ENCODE results near the gene SLC25A2.
"Not testable (repeated sequence)": the region's sequence is repeated elsewhere in the genome, so short reads cannot be mapped to it uniquely, and the experiment has no call there.

The SLC25A2 gene

GRCh38 chr5:141303756-141304155 lies at the start of gene SLC25A2:
SLC25A2 (minus strand) TSS chr5:141304049; CDS start chr5:141303865, 184 bp downstream.
- no peaks in the 10 kb centered on the region for H3K36me3 ChIP-seq (ENCODE audit: insufficient read depth, low read length)

GRCh38 chr5:141351591-141351990 lies 47.7 kb upstream of the SLC25A2 start:
- Histone ChIP-seq H3K4me3 (ENCODE audit: low read depth, low read length, poor library complexity, severe bottlenecking) (no peak overlapping the region), H4K20me1 (ENCODE audit: insufficient read depth, low read length) (no peaks in the 10 kb centered on the region), H3F3A (ENCODE audit: insufficient read depth, low read length) (no peaks in the 10 kb centered on the region), H3K9ac (ENCODE audit: low read length) (no peak overlapping the region), H3K27me3 (ENCODE audit: insufficient read depth, low read length) (no peaks in the 10 kb centered on the region), H3K9me2 (ENCODE audit: low read depth, low read length) (no peaks in the 10 kb centered on the region), H3K27ac (ENCODE audit: low read depth, low read length, poor library complexity, severe bottlenecking) (no peak overlapping the region), H3K36me3 (ENCODE audit: insufficient read depth, low read length) (peaks cover 23% of the 10 kb centered on the region), H3K4me1 (ENCODE audit: insufficient read depth, low read length, severe bottlenecking) (peaks cover 6% of the 10 kb centered on the region), H3K79me2 (ENCODE audit: insufficient read depth, low read length) (no peaks in the 10 kb centered on the region), H3K4me2 (ENCODE audit: low read length) (no peak overlapping the region), H2AFZ (ENCODE audit: low read length) (no peak overlapping the region), H3K9me3 (ENCODE audit: low read length) (peaks cover 23% of the 10 kb centered on the region)
- TF ChIP-seq CTCF (IDR thresholded peaks at IDR 0.05; ENCODE audit: low read length) (no peak), EZH2 (IDR thresholded peaks at IDR 0.05; ENCODE audit: borderline replicate concordance, low read length) (no peak)

More at GRCh38 chr5:141303756-141304155, at the start of gene SLC25A2:
- Histone ChIP-seq H3K4me1 (ENCODE audit: insufficient read depth, low read length, severe bottlenecking) (no peaks in the 10 kb centered on the region), H3K79me2 (ENCODE audit: insufficient read depth, low read length) (no peaks in the 10 kb centered on the region), H3K9me2 (ENCODE audit: low read depth, low read length) (no peaks in the 10 kb centered on the region), H3K27ac (ENCODE audit: low read depth, low read length, poor library complexity, severe bottlenecking) (no peak within 1 kb of the TSS), H3F3A (ENCODE audit: insufficient read depth, low read length) (no peaks in the 10 kb centered on the region), H3K27me3 (ENCODE audit: insufficient read depth, low read length) (no peaks in the 10 kb centered on the region), H3K4me2 (ENCODE audit: low read length) (no peak within 1 kb of the TSS), H3K4me3 (ENCODE audit: low read depth, low read length, poor library complexity, severe bottlenecking) (no peak within 1 kb of the TSS), H3K9ac (ENCODE audit: low read length) (no peak within 1 kb of the TSS), H4K20me1 (ENCODE audit: insufficient read depth, low read length) (no peaks in the 10 kb centered on the region), H2AFZ (ENCODE audit: low read length) (no peak within 1 kb of the TSS), H3K9me3 (ENCODE audit: low read length) (peaks cover 18% of the 10 kb centered on the region; the same call in 1 of the 2 replicates)
- no peak for TF ChIP-seq CTCF (IDR thresholded peaks at IDR 0.05; ENCODE audit: low read length)
- no peak for TF ChIP-seq EZH2 (IDR thresholded peaks at IDR 0.05; ENCODE audit: borderline replicate concordance, low read length)

- H3K9me3 ChIP-seq (ENCODE audit: low read length) = peaks cover 14% of the 10 kb centered on the region
- no peaks in the 10 kb centered on the region for H3K27me3 ChIP-seq (ENCODE audit: insufficient read depth, low read length)
- TF ChIP-seq CTCF (IDR thresholded peaks at IDR 0.05; ENCODE audit: low read length) (peak; percentile 78), EZH2 (IDR thresholded peaks at IDR 0.05; ENCODE audit: borderline replicate concordance, low read length) (no peak)
- H3K36me3 ChIP-seq (ENCODE audit: insufficient read depth, low read length) = peaks cover 16% of the 10 kb centered on the region
- H3K4me2 ChIP-seq (ENCODE audit: low read length) = peak within 1 kb of the TSS; percentile 77
- H3K27ac ChIP-seq (ENCODE audit: low read depth, low read length, poor library complexity, severe bottlenecking) = no peak within 1 kb of the TSS
- H4K20me1 ChIP-seq (ENCODE audit: insufficient read depth, low read length) = no peaks in the 10 kb centered on the region
- H3K4me3 ChIP-seq (ENCODE audit: low read depth, low read length, poor library complexity, severe bottlenecking) = peak within 1 kb of the TSS; percentile 80
- H2AFZ ChIP-seq (ENCODE audit: low read length) = peak within 1 kb of the TSS; percentile 88; the same call in 1 of the 2 replicates
- H3F3A ChIP-seq (ENCODE audit: insufficient read depth, low read length) = no peaks in the 10 kb centered on the region
- peaks cover 6% of the 10 kb centered on the region for H3K4me1 ChIP-seq (ENCODE audit: insufficient read depth, low read length, severe bottlenecking)
- no peaks in the 10 kb centered on the region for H3K9me2 ChIP-seq (ENCODE audit: low read depth, low read length)
- H3K79me2 ChIP-seq (ENCODE audit: insufficient read depth, low read length) = no peaks in the 10 kb centered on the region
- H3K9ac ChIP-seq (ENCODE audit: low read length) = peak within 1 kb of the TSS; percentile 79
These were observed 46.2 kb upstream of the SLC25A2 start, which contains the start of gene PCDHGB1 for GRCh38 chr5:141349917-141350619. PCDHGB1 (plus strand) TSS chr5:141350099; CDS start chr5:141350261, 162 bp downstream.

- H3K36me3 ChIP-seq (ENCODE audit: insufficient read depth, low read length); H3K4me2 ChIP-seq (ENCODE audit: low read length); H3K4me3 ChIP-seq (ENCODE audit: low read depth, low read length, poor library complexity, severe bottlenecking); H3K27me3 ChIP-seq (ENCODE audit: insufficient read depth, low read length); H3K27ac ChIP-seq (ENCODE audit: low read depth, low read length, poor library complexity, severe bottlenecking); H3K9ac ChIP-seq (ENCODE audit: low read length); H2AFZ ChIP-seq (ENCODE audit: low read length); H3K4me1 ChIP-seq (ENCODE audit: insufficient read depth, low read length, severe bottlenecking); H3F3A ChIP-seq (ENCODE audit: insufficient read depth, low read length); H4K20me1 ChIP-seq (ENCODE audit: insufficient read depth, low read length); H3K9me2 ChIP-seq (ENCODE audit: low read depth, low read length); H3K79me2 ChIP-seq (ENCODE audit: insufficient read depth, low read length): not testable (repeated sequence)
- H3K9me3 ChIP-seq (ENCODE audit: low read length) = peaks cover 16% of the 10 kb centered on the region; the same call in 1 of the 2 replicates
These were observed 42.2 kb upstream of the SLC25A2 start for GRCh38 chr5:141346017-141346416.
